GM10847 (cell line): ENCODE data around the gene TMPRSS3.

ENCODE experiments used
- POLR2A ChIP-seq: IDR thresholded peaks from 2 replicates; pipeline ENCODE4 v1.6.1; 2011; ENCODE audit not compliant: insufficient read length; ENCODE audit errors: extremely low read depth

TMPRSS3 gene

GRCh38 chr21:42433946-42434551 is 38.2 kb upstream of the TMPRSS3 start:
- no peak for TF ChIP-seq POLR2A

- TF ChIP-seq POLR2A: no peak
These were observed 36.8 kb upstream of the TMPRSS3 start for GRCh38 chr21:42432695-42433094.

GRCh38 chr21:42431196-42431595 is 35.3 kb upstream of the TMPRSS3 start:
- no peak for TF ChIP-seq POLR2A

GRCh38 chr21:42430521-42430920 is 34.7 kb upstream of the TMPRSS3 start:
- no peak for TF ChIP-seq POLR2A

DNA sequence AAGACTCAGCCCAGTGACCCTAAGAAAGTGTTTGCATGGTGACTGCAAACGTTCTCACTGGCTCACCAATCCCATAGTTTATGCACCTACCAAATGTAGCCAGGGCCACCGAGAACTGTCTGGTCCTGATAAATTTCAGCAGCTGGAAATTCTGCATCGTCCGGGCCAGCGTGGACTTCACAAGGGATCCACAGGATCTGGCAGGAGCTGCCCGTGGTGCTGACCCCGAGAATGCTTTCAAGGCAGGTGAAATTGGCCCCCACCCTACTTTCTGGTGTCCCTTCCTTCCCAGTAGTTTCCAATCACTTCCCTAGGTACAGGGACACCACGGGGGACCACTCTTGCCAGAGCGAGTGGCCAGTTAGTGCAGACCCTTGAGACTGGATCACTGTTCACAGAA is 34.0 kb upstream of the TMPRSS3 start:
- TF ChIP-seq POLR2A: no peak

GRCh38 chr21:42429021-42429420 is 33.2 kb upstream of the TMPRSS3 start:
- TF ChIP-seq POLR2A: no peak

- TF ChIP-seq POLR2A: no peak
These were observed 32.1 kb upstream of the TMPRSS3 start for GRCh38 chr21:42427809-42428419.

DNA sequence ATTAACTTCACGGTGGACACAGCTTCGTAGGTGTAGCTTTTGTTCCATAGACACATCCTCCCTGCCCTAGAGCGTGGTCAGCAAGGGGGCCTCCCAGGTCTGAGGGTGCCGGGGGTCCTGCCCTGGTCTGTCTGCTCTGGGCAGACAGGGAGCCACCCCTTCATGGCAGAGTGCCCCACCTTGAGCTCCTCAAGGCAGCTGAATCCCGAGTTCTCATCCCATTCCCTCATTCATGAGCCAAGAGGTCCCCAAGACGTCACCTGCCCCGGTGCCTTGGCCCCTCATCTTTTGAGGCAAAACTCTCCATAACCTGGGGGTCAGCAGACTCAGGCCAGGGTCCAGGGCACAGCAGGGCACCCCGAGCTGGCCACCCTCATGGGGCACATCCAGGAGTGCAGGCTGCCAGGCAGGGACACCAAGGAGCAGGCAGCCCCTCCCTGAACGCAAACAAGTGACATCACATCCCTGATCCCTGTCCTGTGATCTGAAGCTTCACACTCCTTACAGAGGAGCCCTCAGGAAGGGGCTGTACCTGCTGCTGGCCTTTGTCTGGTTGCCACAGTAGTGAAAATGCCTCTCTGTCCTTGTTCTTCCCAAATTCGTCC is 31.1 kb upstream of the TMPRSS3 start:
- TF ChIP-seq POLR2A: no peak

- TF ChIP-seq POLR2A: no peak
These were observed 30.6 kb upstream of the TMPRSS3 start for GRCh38 chr21:42426424-42426823.

GRCh38 chr21:42425591-42425990 is 29.7 kb upstream of the TMPRSS3 start:
- no peak for TF ChIP-seq POLR2A

DNA sequence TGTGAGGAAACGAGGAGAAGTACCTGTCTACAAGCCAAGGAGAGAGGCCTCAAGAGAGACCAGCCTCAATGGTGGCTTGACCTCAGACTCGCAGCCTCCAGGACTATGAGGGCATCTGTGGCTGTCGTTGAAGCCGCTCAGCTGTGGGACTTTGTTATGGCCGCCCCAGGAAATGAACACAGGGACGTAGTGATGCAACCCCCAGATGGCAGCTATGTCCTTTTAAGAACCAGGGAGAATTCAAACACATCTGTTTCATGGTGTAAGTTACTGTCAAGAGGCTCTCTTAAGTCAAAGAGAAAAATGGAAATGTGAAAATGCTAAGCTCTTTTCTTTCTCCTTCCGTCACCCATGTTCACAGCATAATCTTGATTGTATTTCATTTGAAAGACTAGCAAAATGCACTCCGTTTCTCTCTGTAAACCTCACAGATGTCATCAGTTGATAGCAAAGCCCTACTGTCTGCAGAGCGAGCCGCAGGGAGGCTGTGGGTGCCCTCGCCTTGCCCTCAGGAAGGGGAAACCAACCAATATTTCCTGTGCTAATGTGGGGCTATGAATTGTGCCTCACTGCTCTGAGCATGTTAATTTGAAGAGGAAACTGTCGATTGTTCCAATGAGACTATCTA is 29.2 kb upstream of the TMPRSS3 start:
- TF ChIP-seq POLR2A: no peak

GRCh38 chr21:42423685-42424084 is 27.8 kb upstream of the TMPRSS3 start:
- no peak for TF ChIP-seq POLR2A

GRCh38 chr21:42423197-42423675 is 27.4 kb upstream of the TMPRSS3 start:
- TF ChIP-seq POLR2A: no peak

DNA sequence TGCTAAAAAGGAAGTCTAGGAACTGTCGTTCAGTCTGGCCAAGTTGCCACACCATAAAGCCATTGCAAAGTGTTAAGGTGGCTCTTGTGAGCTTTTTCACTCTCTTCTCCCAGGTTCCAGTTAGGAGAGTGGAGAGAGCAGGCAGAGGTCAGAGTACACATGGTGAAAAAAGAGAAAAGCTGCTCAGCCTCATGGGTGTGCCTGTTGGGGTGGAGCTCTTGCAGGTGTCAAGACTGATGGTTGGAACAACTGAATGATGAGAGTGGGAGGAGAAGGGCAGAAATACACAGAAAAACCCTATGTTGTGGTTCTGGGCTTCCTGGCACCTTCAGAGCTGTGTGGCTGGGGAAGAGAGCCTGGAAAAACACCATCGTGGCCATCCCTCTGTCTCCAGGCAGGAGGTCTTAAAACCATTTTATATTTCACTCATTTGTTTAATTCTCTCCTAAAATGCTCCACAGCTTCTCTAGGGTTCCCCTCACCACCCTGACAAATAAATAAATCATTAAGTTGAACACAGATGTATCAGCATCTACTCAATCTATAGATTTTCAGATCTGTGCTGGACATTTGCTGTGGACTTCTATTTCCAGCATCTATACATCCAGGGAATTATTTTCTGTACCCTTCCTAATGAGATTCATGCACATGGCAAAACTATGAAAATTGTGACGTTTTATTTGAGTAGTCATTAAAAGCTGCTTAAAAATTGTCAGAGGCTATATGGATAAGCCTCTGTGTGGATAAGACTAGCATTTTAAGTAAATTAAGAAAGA is 25.4 kb upstream of the TMPRSS3 start:
- TF ChIP-seq POLR2A: no peak

- no peak for TF ChIP-seq POLR2A
These were observed 24.0 kb upstream of the TMPRSS3 start for GRCh38 chr21:42419845-42420244.

DNA sequence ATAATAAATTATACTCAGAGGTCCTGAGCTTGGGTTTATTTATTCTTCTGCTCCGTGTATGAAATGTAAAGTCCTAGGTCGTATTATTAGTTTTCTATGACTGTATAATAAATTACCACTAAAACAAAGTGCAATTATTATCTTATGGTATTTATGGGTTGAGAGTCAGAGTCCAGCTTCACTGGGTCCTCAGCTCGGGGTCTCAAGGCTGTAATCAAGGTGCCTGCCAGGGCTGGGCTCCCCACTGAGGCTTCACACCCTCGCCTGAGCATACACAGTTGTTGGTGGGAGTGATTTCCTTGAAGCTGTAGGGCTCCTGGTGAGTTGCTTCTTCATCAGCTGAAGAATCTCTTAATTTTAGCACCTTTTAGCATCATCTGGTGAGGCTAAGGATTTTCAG is 23.0 kb upstream of the TMPRSS3 start:
- no peak for TF ChIP-seq POLR2A

- no peak for TF ChIP-seq POLR2A
These were observed 21.7 kb upstream of the TMPRSS3 start for GRCh38 chr21:42417533-42417932.
